BE2C (cell line): Measurements from ENCODE around the gene PRKG1.

Experiments used
- DNase-seq: peaks from one replicate; pipeline ENCODE4 v3.0.0-alpha.2; 2020
- H3K27me3 ChIP-seq: fragments of 250-450 bp; sonication (Bioruptor Pico); 2 replicates; pipeline ENCODE4 v1.5.1; 2020; ENCODE audit warnings: mild to moderate bottlenecking
- H3K36me3 ChIP-seq: fragments of 250-450 bp; sonication (Bioruptor Pico); 2 replicates; pipeline ENCODE4 v1.5.1; 2020; ENCODE audit warnings: mild to moderate bottlenecking
- H3K4me1 ChIP-seq: fragments of 250-450 bp; sonication (Bioruptor Pico); 2 replicates; pipeline ENCODE4 v1.5.1; 2020
- H3K4me3 ChIP-seq: 2 replicates; pipeline ENCODE4 v1.5.1; 2011; ENCODE audit warnings: low read depth, low read length
- H3K9me3 ChIP-seq: fragments of 250-450 bp; sonication (Bioruptor Pico); 2 replicates; pipeline ENCODE4 v1.5.1; 2020
- TF ChIP-seq, protein P1 (sequence below): IDR thresholded peaks from 2 replicates; pipeline ENCODE4 v1.5.1; 2012; ENCODE audit warnings: mild to moderate bottlenecking, low read depth, low read length

The PRKG1 gene

DNA sequence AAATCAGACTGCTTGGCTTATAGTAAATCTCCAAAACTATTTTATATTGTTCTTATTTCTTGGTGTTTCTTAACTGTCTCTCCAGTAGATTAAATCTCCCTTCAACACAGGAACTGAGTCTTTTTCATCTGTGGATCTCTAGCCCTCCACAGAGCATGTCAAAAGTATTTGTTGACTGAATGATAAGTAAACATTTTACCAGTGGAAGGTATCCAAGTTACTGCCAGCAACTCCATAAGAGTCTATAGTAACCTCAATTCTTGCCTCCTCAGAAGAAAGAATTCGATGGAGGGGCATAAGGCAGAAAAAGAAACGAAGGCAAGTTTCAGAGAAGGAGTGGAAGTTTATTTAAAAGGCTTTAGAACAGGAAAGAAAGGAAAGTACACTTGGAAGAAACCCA is 945.9 kb downstream of the PRKG1 start:
- no peaks in the 10 kb centered on the region for H3K36me3 ChIP-seq
- H3K4me1 ChIP-seq, result no peaks in the 10 kb centered on the region
- DNase-seq, result no peak
- H3K4me3 ChIP-seq, result no peak overlapping the region
- no peaks in the 10 kb centered on the region for H3K27me3 ChIP-seq
- no peaks in the 10 kb centered on the region for H3K9me3 ChIP-seq
- TF ChIP-seq, protein P1, sequence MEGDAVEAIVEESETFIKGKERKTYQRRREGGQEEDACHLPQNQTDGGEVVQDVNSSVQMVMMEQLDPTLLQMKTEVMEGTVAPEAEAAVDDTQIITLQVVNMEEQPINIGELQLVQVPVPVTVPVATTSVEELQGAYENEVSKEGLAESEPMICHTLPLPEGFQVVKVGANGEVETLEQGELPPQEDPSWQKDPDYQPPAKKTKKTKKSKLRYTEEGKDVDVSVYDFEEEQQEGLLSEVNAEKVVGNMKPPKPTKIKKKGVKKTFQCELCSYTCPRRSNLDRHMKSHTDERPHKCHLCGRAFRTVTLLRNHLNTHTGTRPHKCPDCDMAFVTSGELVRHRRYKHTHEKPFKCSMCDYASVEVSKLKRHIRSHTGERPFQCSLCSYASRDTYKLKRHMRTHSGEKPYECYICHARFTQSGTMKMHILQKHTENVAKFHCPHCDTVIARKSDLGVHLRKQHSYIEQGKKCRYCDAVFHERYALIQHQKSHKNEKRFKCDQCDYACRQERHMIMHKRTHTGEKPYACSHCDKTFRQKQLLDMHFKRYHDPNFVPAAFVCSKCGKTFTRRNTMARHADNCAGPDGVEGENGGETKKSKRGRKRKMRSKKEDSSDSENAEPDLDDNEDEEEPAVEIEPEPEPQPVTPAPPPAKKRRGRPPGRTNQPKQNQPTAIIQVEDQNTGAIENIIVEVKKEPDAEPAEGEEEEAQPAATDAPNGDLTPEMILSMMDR, result no peak

DNA sequence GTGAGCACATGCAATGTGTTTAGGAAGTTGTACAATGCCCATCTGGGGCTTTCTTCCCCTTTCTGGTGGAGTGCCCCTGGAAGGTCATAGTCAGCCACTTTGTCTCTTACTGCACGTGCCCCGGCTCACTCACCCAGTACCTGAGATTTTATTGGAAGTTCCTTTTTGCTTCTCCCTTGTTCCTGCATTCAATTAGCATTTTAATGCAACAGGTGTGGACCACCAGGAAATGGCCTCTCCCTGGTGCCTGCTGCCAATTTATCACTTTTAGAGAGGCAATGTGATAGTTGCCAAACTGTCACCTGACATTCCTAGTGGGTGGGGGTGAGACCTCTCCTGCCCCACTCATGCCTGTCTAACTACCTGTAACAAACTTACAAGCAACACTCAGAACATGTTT is 946.4 kb downstream of the PRKG1 start:
- no peaks in the 10 kb centered on the region for H3K4me1 ChIP-seq
- DNase-seq, result no peak
- TF ChIP-seq, protein P1, result no peak
- no peaks in the 10 kb centered on the region for H3K36me3 ChIP-seq
- no peak overlapping the region for H3K4me3 ChIP-seq
- H3K9me3 ChIP-seq, result no peaks in the 10 kb centered on the region
- H3K27me3 ChIP-seq, result no peaks in the 10 kb centered on the region

DNA sequence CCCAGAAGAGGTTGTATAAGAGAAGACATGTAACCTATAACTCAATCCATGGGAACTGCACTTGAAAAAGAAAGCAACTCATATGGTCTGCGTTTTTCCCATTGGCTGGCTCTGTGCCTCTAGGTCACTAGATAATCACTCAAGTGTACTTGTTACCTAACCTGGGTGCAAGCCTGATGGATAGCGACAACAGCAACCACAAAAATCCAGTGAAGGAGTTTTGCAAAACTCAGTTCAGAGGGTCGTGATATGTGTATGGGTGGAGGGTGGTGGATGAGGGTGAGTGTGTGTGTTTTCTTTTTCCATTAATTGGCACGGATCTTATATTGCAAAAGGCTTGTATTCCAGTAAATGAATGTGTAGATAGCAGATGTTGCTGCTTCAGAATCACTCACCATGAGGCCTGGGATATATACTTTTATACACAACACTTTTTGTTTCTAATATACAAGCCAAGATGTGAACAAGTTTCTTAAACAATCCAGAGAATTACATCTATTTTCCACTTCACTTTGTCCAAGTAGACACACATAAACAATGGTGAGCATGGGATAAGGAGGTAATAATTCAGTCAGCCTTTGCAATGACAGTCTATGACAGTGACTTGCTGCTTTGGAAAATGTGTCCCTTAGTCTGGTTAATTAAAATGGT is 952.9 kb downstream of the PRKG1 start:
- TF ChIP-seq, protein P1, result no peak
- no peak for DNase-seq
- no peaks in the 10 kb centered on the region for H3K27me3 ChIP-seq
- H3K36me3 ChIP-seq, result no peaks in the 10 kb centered on the region
- H3K9me3 ChIP-seq, result no peaks in the 10 kb centered on the region
- H3K4me3 ChIP-seq, result no peak overlapping the region
- no peaks in the 10 kb centered on the region for H3K4me1 ChIP-seq

DNA sequence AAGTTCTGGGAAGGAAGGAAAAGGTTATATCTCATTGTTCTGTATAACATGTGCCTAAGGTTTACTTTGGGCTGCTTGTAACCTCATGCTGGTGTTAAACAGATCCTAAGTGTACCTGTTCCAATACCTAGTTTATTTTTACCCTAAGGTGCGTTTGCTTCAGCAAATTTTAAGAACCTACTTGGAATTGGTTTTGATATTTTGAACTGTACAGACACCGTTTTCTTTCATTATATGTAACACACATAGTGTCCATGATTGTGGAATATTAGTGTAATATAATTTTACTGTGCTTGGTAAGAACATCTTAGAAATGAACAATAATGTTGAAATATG is 954.2 kb downstream of the PRKG1 start:
- Histone ChIP-seq H3K4me1 (no peaks in the 10 kb centered on the region), H3K27me3 (no peaks in the 10 kb centered on the region), H3K4me3 (no peak overlapping the region), H3K9me3 (no peaks in the 10 kb centered on the region), H3K36me3 (no peaks in the 10 kb centered on the region)
- TF ChIP-seq, protein P1, result no peak
- DNase-seq, result no peak

DNA sequence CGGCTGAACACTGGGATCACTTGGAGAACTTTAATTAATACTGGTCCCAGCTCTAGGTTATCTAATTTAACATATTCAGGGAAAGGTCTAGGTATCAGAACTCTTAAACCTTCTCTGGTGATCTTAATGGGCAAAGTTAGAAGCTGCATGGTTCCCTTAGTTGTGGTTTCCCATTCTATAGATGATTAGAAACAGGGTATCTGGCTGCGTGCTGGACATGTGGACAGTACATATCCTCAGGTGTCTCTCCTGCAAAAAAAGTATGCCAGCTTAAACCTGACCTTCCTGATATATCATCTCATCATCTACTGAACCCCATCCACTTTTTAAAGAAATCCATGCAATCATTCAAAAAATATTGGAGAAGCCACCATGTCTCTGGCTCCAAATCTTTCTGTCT is 955.3 kb downstream of the PRKG1 start:
- Histone ChIP-seq H3K4me1 (no peaks in the 10 kb centered on the region), H3K36me3 (no peaks in the 10 kb centered on the region), H3K27me3 (no peaks in the 10 kb centered on the region), H3K9me3 (no peaks in the 10 kb centered on the region), H3K4me3 (no peak overlapping the region)
- TF ChIP-seq, protein P1, result no peak
- no peak for DNase-seq

DNA sequence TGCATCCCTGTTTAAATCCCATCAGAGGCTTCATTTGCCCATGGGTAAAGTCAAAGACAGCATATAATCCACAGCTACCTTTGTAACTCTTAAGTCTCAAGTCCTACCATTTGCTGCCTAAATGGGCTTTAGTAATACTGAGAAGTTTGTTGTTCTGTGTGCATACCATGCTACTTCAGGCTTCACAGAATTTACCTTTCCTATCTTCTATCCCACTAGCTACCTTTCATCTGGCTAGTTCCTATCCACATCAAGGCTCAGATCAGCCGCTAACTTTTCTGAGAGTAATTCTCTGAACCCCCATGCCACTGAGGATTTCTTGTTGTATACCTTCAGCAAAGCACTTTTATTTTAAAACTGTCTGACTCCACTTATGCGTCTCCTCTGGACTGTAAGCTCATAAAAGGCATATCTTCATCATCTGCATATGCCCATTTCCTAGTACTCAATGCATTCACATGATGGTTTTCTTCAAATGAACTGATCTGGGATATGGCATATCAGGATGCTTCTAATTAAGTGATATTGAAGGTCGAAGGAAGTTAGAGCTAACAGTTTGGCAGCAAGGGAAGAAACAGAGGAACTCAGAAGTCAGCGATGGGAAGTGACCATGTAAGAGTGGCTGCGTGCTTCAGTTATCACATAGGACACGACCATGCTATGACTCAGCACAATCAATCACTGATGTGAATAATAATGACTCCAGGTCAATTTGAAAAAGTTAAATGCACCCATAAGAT is 955.9 kb downstream of the PRKG1 start:
- H3K36me3 ChIP-seq, result no peaks in the 10 kb centered on the region
- TF ChIP-seq, protein P1, result no peak
- no peak overlapping the region for H3K4me3 ChIP-seq
- H3K4me1 ChIP-seq, result no peaks in the 10 kb centered on the region
- H3K27me3 ChIP-seq, result no peaks in the 10 kb centered on the region
- no peak for DNase-seq
- H3K9me3 ChIP-seq, result no peaks in the 10 kb centered on the region
